ENCODE results near the gene CASP9. TPM values are rescaled to one million over a fixed set of nuclear protein-coding genes. Genes with fewer than 3 reads are reported as not detected.

The CASP9 gene
- total RNA-seq, 1 donor from 2014 or later, result 8.7 TPM

DNA sequence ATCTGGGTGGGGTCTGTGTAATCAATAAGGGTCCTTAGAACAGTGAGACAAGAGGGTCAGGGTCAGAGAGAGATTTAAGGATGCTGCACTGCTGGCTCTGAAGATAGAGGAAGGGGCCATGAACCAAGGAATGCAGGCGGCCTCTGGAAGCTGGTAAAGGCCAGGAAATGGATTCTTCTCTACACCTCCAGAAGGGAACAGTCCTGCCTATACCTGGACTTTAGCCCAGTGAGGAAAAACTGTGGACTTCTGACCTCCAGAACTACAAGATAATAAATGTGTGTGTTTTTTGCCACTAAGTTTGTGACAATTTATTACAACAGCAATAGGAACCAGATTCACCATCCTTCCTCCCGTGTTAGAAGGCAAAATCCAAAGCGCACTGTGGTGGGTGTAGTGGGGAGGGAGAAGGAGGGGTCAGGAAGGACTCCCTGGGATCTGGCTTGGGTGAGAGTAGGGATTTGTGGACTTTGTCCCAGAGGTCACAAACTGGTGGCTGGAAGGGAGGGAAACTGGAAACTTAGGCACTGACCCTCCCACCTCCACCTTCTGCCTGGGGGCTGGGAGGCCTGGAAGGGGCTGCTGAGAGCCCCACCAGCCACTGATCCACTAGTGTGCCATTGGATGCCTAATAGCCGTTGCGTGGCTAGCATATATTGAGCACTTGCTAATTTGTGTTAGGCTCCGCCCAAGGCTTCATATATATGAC is 72.8 kb downstream of the CASP9 start:
- DNase-seq (ENCODE audit: low spot score) (no peak), ATAC-seq (no peak)

DNA sequence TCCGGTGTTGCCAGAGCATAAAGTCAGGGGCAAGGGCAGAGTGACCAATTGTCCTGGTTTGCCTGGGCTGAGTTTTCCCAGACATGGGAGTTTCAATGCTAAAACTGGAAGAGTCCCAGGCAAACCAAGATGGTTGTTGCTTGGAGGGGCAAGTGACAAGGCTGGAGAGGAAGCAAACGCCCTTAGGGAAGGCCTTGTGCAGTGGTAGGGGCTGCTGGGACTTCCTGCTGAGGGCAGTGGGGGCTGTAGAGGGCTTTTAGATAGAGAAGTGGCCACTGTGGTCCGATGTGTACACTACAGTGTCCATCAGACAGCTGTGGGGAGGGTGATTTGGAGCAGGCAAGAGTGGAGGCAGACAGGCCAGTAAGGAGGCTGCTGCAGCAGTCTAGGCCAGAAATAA is 74.4 kb downstream of the CASP9 start:
- ATAC-seq (no peak), DNase-seq (ENCODE audit: low spot score) (no peak)

DNA sequence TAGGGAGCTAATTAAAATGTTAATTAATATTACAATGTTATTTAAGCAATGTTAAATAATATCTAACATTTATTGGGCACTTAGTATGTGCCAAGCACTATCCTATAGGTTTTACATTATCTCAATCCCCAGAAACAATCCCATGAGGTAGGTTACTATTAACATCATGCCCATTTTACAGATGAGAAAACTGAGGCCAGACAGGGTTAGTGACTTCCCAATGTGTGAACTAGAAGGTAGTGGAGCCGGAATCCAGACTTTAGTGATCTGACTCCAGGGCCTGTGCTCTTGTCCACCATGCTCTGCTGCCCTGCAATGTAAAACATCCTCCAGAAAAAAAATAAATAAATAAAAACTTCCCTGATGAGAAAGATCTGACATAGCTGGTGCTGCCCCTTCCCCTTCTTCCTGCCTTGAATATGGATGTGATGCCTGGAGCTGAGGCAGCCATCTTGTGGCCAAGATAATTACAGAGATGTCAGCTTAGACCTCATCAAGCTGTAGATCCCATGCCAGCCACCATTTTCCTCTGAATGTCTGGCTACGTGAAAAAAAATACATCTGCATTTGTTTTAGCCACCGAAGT is 75.0 kb downstream of the CASP9 start:
- DNase-seq (ENCODE audit: low spot score), result no peak

DNA sequence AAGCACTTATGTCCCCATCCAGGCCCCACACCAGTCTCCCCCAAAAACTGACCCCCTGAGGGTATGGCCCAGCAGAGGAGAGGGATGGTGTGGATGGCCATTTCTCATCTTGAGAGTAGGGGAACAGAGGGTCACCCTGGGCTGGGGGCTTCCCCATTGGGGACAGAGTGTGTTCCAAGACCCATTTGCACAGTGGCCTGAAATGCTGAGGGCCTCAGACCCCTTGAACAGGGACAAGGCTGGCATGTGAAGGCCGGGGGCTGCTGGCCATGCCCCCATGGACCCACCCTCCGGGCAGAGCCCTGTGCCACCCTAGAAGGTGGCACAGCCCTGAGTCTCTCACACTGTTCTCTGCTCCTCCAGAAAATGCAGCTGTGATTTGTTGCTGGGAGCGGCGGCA is 77.8 kb downstream of the CASP9 start:
- DNase-seq (ENCODE audit: low spot score) (no peak), ATAC-seq (no peak)

More for the DNA sequence above, 75.0 kb downstream of the CASP9 start:
- ATAC-seq, result no peak

DNA sequence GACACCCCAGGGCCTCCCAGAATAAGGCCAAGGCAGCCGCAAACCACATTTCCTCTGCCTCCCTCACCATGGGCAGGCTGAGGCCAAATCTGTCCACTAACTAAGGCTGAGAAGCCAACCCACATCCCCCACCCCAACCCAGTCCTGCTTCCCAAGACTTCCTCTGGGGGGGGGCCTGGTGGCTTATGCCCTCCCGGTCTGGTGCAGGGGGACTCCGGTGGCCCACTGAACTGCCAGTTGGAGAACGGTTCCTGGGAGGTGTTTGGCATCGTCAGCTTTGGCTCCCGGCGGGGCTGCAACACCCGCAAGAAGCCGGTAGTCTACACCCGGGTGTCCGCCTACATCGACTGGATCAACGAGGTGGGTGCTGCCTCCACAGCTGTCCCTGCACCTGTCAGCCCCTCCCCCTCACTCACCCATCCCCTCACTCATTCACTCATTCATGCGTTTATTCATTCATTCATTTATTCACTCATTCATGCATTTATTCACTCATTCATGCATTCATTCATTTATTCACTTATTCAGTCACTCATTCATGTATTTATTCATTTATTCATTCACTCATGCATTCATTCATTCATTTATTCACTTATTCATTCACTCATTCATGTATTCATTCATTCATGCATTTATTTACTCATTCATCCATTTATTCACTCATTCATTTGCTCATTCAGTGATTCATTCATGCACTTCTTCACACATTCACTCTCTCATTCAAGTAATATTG is 78.5 kb downstream of the CASP9 start:
- DNase-seq (ENCODE audit: low spot score) (no peak), ATAC-seq (no peak)

DNA sequence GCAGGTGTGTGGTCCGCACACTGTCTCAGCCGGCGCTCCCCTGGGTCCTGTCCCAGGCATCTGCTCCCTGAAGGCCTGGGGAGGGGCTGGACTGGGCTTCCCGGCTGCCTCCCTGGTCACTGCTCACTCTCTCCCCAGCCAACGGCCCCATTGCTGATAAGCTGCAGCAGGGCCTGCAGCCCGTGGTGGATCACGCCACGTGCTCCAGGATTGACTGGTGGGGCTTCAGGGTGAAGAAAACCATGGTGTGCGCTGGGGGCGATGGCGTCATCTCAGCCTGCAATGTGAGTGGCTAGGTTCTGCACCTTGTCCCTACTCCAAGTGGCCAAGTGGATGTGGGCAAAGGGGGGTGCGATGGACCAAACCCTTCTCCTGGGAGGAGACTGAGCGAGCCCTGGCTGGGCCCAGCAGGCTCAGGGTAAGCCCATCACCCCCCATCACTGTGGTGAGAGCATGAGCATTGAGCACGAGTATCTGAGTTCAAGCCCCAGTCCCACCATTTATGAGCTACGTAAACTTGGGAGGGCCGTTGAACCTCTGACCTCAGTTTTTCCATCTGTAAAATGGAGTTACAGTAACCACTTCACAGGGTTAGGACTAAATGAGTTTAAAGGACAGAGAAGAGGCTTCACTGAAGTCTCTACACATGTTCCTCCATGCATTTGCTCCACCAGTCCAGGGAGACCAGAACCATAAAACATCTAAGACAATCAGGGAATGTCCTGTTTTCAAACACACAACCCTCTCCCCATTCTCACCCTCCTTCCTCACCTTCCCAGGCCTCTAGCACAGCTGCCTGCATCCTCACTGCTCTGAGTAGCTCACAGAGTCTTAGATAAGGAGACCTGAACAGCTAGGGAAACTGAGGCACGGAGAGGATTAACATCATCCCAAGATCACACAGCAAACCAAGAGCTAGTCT is 79.3 kb downstream of the CASP9 start:
- ATAC-seq (no peak), DNase-seq (ENCODE audit: low spot score) (no peak)

DNA sequence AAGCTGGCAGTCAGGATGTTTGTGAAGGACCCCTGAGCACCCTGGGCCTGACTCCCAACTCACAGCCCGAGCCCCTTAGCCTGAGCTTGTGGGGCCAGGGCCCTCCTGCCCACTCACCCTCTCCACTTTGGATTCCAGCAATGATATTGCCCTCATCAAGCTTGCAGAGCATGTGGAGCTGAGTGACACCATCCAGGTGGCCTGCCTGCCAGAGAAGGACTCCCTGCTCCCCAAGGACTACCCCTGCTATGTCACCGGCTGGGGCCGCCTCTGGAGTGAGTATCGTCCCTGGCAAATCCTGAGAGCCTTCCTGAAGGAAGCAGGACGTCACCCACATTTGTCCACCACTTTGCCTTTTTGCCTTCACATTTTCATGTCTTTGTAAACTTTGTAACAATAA is 80.7 kb downstream of the CASP9 start:
- DNase-seq (ENCODE audit: low spot score) (no peak), ATAC-seq (no peak)

DNA sequence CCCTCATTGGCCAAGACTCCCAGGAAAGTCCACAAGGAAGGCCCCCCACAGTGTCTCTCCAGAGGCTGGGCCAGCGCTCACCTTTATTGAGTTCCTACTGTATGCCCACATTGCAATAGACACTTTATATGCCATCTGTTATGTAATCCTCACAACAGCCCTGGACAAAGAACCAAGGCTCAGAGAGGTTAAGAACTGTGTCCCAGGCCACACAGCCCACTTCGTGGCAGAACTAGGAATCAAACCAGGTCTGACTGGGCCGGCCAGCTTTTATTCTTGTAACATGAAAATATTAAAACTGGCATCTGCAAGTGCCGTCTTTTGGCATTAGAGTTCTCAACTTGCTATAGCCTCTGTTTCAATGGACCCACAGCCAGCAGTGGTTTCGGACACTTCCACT is 81.3 kb downstream of the CASP9 start:
- no peak for ATAC-seq

DNA sequence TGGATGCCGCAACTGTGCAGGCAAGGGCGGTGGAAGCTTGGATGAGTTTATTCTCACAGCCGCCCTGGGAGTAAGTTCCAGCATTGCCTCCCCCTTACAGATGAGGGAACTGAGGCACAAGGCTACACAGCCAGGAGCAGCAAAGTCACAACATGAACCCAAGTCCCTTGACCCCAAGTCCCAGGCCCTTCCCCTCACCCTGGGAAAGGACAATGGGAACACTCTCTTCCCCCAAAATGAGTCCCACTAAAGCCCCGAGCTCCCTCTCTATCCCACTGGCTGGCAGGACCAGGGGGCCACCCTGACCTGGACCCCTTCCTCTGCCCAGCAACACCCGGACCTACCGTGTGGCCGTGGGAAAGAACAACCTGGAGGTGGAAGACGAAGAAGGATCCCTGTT is 81.9 kb downstream of the CASP9 start:
- DNase-seq (ENCODE audit: low spot score) (no peak), ATAC-seq (no peak)

More for the DNA sequence above, 81.3 kb downstream of the CASP9 start:
- no peak for DNase-seq (ENCODE audit: low spot score)

Other genes starting within 250 kb of the CASP9 start
- 11.4 TPM for gene EFHD2, start 114.3 kb downstream of the CASP9 start, total RNA-seq
- gene CTRC, start 85.8 kb downstream of the CASP9 start, total RNA-seq, result 2.7 TPM
- 0.91 TPM for gene CELA2A, start 67.5 kb downstream of the CASP9 start, total RNA-seq
- 0.83 TPM for gene CELA2B, start 48.1 kb downstream of the CASP9 start, total RNA-seq
- gene DNAJC16, start 2.6 kb upstream of the CASP9 start, total RNA-seq, result 10.0 TPM
- 58.0 TPM for gene AGMAT, start 60.8 kb upstream of the CASP9 start, total RNA-seq
- 50.1 TPM for gene DDI2, start 93.2 kb upstream of the CASP9 start, total RNA-seq
- 22.0 TPM for gene PLEKHM2, start 160.1 kb upstream of the CASP9 start, total RNA-seq
- gene SLC25A34, start 212.0 kb upstream of the CASP9 start, total RNA-seq, result 12.3 TPM
- gene TMEM82, start 218.3 kb upstream of the CASP9 start, total RNA-seq, result 33.0 TPM
- gene FBLIM1, start 234.6 kb upstream of the CASP9 start, total RNA-seq, result 6.2 TPM

Data from left lobe of liver (tissue), 2 donors.